ENCODE results near the gene DNAJC13.

The DNAJC13 gene

DNA sequence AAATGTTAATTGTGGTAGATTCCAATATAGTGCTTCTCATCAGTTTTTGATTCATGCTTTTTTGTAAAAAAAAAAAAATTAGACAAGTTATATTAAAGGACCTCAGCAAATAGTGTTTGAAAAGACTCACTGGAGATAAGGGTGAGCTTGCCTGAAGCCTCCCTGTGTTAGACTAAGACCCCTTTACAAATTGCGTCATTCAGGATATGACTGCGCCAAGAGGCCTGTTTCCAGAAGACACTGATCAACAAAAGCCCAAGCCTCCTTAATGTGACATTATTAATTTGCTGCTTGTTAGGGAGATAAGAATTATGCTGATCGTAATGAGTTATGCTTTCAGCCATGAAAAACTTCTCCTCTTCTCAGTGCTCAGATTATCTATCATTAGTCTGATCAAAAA lies 13.0 kb upstream of the DNAJC13 start:
- DNase-seq: no peak

GRCh38 chr3:132405188-132405587 lies 12.1 kb upstream of the DNAJC13 start:
- DNase-seq: no peak

GRCh38 chr3:132405609-132406299 lies 11.5 kb upstream of the DNAJC13 start:
- DNase-seq: no peak

DNA sequence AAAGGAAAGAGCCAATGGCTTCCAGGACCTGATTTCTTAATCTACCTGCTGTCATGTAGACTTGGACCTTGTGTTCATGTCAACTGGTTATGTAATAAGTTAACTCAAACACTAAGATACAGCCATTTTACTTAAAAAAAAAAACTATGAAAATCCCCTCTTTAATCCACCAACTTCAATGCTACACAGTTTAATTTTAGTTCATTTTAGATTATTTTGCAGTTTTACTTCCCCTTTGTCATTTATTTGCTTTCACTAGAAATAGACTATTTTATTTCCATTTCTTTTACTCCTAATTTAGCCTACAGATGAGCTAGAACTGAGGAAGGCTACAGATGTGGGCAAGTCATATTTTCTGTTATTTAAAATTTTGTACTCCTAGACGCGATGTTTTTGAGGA lies 10.7 kb upstream of the DNAJC13 start:
- no peak for DNase-seq

DNA sequence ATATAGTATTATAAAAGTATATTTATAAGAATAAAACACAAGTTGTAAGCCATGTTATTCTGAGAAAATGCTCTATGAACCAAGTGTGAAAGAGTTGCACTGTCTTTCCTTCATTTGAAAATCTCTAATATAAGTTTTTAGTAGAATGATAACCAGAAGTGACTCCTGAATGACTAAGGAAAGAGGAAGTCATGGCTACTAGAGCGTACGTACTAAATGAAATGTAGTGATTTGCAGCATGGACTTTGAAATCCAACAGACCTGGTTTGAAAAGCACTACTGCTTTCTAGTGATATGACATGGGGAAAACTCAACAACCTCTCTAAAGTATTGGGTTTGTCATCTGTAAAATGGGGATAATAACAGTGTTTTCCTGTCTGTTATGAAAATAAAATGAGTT lies 10.3 kb upstream of the DNAJC13 start:
- no peak for DNase-seq

GRCh38 chr3:132414841-132415240 lies 2.5 kb upstream of the DNAJC13 start:
- DNase-seq: no peak

- no peak for DNase-seq
Measured at GRCh38 chr3:132416161-132416560, 1.1 kb upstream of the DNAJC13 start.

GRCh38 chr3:132417695-132418411 lies 551 bp downstream of the DNAJC13 start:
- DNase-seq: peak in 27 of 51 donors; percentile 22 to 87 (median 50)

- DNase-seq: no peak
Measured at GRCh38 chr3:132418916-132419315, 1.6 kb downstream of the DNAJC13 start.

- no peak for DNase-seq
Measured at GRCh38 chr3:132421832-132422231, 4.5 kb downstream of the DNAJC13 start.

GRCh38 chr3:132422531-132422930 lies 5.2 kb downstream of the DNAJC13 start:
- DNase-seq: no peak

- no peak for DNase-seq
Measured at GRCh38 chr3:132432639-132433038, 15.3 kb downstream of the DNAJC13 start.

DNA sequence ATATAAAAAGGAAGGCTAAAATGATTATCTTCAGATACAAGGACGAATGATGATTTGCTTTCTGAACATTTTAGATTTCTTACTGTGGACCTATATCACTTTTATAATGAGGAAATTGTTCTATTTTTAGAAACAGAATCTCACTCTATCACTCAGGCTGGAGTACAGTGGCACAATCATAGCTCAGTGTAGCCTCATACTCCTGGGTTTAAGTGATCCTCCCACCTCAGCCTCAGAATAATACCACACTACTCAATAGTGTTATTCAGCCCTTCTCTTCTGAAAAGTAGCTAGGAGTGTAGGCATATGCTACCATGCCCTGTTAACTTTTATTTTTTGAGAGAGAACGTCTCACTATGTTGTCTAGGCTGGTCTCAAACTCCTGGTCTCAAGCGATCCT lies 15.8 kb downstream of the DNAJC13 start:
- DNase-seq: no peak

DNA sequence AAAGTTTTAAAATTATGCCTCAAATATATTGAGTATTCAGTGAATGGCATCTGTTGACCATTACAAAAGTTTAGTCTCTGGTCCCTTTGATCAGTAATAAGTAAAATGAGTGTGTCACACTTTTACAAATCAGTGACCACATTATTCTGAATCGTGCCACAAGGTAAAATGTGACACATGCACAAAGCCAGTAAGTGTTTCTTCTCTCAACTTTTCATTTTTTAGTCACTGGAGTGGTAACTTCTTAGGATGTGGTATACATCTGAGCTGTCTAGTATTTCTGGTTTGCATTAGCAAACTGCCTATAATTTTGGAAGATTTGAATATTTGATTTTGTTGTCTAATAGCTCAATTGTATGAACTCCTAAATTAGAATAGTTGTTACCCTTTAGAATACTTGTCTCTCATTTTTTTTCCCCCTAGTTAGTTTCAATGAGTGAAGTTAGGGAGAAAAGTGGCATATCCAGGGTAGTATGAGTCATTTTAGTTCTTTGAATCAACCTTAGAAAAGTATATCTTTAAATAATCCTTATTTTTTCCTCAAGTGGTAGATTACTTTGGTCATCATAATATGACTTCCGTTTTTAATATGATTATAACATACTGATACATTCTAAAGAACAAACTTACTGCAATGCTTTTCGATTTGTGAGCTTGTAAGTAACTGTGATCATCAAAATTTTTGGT lies 18.1 kb downstream of the DNAJC13 start:
- DNase-seq: no peak

DNA sequence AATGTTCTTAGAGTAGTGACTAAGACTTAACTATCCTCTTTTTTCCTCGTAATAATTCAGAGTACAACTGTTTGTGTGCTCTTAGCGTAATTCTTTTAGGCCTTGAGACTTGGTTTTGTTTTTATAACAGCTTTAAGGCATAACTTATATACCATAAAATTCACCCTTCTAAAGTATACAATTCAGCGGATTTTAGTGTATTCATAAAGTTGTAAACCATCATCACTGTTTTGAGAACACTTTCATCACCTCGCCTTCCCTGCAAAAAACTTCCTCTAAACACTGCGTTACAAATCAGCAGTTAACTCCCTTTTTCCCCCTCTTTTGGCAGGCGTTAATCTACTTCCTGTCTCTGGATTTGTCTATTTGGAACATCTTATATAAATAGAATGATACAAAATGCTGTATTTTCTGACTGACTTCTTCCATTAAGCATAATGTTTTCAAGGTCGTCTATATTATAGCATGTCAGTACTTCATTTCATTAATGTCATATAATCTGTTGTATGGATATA lies 18.7 kb downstream of the DNAJC13 start:
- no peak for DNase-seq

GRCh38 chr3:132443421-132443820 lies 26.1 kb downstream of the DNAJC13 start:
- DNase-seq: no peak

DNA sequence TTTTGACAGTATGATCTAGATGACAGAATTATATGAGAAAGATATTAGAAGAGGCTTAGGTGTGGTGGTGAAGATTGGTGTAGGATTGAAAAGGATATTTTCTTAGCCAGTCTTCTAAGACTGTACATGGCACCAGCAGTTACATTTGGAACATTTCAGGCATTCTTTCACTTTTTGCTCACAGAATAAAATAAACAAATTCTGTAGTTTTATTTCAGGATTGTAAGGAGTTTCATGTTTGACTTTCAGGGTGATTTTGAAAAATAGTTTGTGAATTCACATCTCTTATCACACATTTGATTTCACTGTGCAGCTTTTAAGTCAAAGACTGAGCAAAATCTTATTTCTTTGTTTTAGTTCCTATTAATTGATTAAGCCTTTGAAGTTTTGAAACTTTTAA lies 27.1 kb downstream of the DNAJC13 start:
- DNase-seq: no peak

DNA sequence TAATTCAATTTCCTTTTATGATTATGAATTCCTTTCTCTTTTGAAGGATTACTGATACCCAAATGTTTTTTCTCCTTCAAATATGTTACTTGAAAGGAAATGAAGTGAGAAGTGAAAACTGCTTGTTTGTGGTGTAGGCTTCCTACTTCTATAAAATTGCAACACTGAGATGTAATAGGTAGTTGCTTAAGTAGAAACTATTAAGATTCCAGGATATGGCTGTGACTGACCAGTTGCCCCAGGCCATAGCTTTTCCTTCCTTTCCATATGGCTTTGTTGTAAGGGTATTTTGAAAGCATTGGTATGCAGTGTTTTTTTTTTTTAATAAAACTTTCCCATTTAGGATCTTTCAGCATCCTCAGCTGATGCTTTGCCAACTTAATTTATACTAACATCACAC lies 28.5 kb downstream of the DNAJC13 start:
- no peak for DNase-seq

GRCh38 chr3:132448216-132448961 lies 31.1 kb downstream of the DNAJC13 start:
- peak in 1 of 51 donors; percentile 2 for DNase-seq

- DNase-seq: no peak
Measured at GRCh38 chr3:132456136-132456535, 38.8 kb downstream of the DNAJC13 start.

GRCh38 chr3:132456571-132456970 lies 39.3 kb downstream of the DNAJC13 start:
- no peak for DNase-seq

GRCh38 chr3:132457286-132457685 lies 40.0 kb downstream of the DNAJC13 start:
- no peak for DNase-seq
